Measurements from ENCODE around the gene ARHGAP35.

DNA sequence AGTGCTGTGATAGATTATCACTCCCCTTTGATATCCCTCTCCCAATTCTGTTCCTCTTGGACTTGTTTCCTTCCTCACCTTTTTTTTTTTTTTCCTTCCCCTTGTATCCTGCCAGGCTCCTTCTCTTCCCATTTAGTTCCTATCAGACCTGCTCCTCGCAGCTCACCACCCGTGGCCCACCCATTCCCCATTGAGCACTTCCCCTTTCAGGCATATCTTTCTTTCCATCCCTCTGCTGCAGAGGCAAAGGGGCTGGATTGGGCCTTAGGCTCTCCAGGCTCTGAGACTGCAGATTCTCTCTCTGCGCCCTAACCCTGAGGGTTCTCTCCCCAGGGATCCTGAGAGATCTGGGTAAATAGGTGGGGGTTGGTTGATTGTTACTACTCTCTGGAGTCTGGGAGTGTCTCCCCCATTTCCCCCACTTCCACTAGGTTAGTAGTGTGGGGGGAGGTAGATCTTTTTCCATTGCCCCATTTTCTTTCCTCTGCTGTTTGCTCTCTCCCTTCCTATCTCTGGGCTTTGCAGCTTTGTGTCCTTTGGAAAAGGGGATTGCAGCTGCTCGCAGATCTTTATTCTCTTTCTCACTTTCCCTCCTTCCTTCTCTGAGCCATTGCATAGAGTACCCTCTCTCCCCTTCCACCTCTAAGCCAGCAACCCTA is 2.3 kb downstream of the ARHGAP35 start:
- no peak for TF ChIP-seq POLR2A (IDR thresholded peaks at IDR 0.05)
- TF ChIP-seq, protein P1, sequence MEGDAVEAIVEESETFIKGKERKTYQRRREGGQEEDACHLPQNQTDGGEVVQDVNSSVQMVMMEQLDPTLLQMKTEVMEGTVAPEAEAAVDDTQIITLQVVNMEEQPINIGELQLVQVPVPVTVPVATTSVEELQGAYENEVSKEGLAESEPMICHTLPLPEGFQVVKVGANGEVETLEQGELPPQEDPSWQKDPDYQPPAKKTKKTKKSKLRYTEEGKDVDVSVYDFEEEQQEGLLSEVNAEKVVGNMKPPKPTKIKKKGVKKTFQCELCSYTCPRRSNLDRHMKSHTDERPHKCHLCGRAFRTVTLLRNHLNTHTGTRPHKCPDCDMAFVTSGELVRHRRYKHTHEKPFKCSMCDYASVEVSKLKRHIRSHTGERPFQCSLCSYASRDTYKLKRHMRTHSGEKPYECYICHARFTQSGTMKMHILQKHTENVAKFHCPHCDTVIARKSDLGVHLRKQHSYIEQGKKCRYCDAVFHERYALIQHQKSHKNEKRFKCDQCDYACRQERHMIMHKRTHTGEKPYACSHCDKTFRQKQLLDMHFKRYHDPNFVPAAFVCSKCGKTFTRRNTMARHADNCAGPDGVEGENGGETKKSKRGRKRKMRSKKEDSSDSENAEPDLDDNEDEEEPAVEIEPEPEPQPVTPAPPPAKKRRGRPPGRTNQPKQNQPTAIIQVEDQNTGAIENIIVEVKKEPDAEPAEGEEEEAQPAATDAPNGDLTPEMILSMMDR (IDR thresholded peaks at IDR 0.05) = no peak

Data from body of pancreas (tissue), 4 donors.